Stimulated activated CD4-positive, alpha-beta T cell treated with anti-CD3 and anti-CD28 coated beads, Interleukin-4, amount 100 ng/mL, for 1 hour (primary cell): ENCODE data around the gene SLAMF7.
"Not testable (repeated sequence)": the region's sequence is repeated elsewhere in the genome, so short reads cannot be mapped to it uniquely, and the experiment has no call there.

Source experiments
- DNase-seq: peaks from one replicate; pipeline ENCODE4 v3.0.0-alpha.2; 2020

The SLAMF7 gene

DNA sequence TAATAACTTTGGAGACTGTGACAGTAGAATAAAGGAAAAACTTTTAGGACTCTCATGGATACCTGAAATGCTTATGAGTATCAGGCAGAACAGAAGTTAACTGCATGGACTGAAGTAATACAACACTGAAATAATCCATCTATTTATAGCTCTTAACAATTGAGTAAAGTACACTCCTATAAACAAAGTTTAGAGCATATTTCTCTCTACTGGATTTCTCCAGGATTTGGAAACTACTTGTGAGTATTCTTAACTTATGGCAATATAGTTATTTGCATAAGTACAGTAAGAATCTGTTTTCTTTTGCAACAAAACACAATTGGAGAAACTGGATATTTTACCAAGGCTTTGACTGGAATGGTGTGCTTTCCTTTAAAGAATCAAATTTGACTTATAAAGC is 17.6 kb upstream of the SLAMF7 start:
- no peak for DNase-seq

DNA sequence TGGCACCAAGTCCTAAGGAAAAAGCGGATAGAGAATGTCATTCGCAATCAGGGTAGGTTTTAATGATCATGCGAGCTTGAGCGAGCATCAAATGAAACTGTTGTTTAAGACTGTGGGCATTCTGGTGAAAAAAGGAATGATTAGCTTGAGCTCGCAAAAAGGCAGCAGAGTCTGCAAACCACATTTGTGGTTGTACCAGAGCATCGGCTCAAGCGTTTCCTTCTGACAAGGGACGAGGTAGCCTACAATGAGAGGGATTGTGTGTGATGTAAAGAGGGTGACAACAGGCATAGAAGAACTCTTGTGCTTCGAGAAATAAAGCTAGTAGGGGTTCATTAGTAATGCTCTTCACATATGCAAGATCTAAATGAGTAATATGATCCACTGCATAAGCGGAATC is 16.3 kb upstream of the SLAMF7 start:
- DNase-seq = no peak

DNA sequence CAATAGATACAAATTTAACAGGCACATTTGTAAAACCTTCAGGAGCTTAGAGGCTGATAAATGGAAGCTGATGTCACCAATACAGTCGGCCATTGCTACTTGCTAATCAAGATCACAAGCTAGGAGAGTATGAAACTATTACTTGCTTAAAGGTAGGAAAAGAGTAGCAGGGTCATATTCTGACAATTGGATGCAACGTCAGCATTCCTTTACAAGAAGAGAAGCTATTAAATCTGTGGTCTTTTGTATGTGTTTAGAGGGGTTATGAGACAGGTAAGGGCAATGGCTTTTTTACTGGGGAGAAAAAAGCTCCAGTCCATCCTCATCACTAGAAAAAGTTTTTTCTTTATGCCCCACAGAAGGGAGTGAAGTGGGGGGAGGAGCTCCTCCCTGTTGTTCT is 15.7 kb upstream of the SLAMF7 start:
- no peak for DNase-seq

DNA sequence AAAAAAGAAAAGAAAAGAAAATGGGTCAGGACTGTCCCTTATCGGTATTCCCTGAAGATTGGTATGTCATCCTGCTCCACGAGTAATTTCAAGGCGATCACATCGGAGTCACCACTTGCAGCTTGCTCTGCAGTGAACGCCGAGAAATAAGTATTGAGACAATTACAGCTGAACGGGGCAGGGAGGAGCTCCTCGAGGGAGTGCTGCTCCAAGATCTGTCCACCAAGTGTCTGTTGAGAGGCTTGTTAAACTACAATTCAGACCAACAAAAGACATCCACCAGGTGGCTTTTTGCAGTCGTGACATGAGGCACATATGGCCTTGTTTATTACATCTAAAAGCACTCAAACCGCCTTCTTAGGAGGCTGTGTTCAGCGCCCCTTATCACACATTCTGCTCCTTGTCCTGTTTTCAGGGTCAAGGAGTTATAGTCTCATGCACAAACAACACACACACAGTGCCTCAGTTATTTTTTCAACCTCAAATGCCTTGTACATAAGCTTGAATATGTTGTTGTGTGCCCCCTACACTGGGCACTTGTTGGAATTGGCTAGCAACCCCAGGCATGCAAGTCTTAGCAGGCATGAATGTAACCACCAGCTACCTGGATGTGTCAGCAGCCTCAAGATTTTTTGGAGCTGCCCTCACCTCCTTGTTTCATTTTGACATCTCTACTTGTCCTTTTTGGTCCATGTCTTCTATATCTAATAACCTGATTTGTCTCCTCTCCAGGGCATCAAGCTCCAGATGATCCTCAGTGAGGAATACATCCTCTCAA is 14.4 kb upstream of the SLAMF7 start:
- DNase-seq = no peak

DNA sequence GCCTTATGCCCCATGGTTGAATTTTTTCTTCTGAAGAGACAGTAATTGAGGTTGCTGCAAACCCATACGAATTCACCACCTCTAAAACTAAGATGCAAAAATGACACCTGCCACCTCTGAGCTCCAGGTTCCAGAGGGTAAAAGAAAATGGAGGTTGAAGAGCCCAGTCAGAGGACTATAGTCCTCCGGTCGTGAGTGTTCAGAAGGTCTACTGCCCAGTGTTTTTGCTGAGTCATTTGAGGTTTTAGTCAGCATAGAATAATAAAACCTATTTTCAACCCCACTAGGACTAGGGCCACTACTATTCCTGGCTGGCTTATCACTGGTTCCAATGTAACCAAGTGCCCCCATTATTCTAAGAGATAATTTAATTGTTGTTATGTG is 12.9 kb upstream of the SLAMF7 start:
- DNase-seq = no peak

DNA sequence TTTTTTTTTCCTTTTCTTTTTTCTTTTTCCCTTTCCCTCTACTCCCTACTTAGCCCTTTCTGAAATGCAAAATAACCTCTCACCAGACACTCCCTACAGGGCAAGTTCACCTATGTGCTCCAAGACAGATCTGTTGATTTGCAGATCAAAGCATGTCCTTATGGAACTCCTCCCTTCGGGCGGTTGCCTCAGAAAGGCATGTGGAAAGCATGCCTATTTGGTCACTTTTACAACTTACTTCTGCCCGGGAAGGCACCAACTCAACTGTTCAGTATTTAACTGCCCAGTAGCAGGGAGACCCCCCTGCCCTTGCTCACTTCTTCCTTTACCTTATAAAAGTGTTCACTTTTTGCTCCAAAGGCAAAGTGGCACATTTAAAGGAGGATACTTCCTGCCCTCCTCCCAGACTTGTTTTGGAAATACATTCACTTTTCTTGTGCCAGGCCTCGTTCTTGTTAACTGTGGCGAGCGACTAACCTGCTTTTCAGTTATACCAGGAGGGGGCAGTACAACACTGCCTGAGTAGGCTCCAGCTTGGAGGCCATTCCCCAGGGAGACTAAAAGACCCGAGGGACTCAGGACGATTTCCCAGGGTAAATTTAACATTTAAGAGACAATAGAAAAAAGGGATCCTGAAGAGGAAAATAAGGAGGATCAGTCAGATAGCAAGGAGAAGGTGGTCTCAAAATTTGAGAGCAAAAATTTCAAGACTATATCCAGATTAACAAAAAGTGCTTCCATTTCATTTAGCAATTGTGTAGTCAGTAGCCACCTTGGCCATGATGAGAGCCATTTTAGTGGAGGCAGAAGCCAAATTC is 12.3 kb upstream of the SLAMF7 start:
- DNase-seq = peak; percentile 40

DNA sequence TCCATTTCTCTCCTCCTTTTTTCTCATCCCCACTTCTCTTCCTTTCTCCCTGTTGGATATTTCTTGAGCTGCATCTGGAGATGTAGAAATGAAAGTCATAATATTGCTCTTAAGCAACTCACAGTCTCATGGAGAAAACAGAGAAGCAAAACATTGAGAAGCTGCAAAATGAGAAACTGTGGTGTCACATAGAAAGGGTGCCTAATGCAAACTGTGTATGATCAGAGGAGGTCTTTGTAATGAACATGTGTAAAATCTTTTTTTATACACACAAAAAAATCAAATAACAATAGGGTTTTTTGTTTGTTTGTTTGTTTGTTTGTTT is 11.8 kb upstream of the SLAMF7 start:
- DNase-seq = no peak

DNA sequence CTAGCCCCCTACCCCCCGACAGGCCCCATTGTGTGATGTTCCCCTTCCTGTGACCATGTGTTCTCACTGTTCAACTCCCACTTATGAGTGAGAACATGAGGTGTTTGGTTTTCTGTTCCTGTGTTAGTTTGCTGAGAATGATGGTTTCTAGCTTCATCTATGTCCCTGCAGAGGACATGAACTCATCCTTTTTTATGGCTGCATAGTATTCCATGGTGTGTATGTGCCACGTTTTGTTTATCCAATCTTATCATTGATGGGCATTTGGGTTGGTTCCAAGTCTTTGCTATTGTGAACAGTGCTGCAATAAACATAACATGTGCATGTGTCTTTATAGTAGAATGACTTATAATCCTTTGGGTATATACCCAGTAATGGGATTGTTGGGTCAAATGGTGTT is 7.5 kb upstream of the SLAMF7 start:
- DNase-seq = not testable (repeated sequence)

DNA sequence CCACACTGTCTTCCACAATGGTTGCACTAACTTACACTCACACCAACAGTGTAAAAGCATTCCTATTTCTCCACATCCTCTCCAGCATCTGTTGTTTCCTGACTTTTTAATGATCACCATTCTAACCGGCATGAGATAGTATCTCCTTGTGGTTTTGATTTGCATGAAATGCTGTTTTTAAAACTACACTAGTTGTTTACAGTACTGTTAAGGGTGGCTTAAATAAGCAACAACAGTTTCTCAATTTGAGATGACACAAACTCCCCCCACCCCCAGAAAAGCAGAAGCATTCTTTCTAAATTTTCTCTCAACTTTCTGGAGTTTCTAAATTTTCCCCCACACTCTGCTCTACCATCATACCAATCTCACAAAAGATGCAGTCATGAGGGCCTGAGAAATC is 7.1 kb upstream of the SLAMF7 start:
- DNase-seq = no peak

DNA sequence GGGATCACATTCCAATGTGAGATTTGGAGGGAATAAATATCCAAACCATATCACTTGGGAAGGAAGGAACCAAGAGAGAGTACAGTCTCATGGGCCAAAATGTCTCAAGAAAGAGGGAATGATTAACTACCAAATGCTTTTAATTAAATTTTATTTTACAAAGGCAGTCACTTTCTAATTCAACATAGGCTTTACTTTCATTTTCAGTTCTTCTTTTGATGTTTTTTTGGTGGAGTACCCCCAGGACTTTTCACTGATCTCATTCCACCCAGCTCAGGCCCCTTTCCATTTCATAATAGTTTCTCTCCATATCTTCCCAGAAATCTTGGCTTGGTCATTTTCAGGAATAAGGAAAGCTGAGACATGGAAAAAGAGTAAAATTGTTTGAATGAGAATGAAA is 5.1 kb upstream of the SLAMF7 start:
- DNase-seq = no peak

DNA sequence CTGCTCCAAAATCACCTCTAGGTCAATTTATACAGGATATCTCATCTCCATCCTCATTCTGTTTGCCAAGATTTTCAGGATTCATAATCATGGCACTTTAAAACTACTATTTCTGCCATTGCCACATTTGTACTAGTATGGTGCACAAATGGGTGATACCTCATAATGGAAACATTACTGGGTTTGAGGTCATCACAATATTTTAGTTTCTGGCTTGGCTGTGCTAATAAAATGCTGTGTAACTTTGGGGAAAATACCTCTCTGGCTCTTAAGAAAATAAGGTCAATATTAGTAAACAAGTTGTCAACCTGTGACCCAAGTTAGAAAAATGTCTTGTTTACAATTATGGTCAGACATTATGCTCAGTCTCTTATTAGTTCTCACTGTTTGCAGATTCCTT is 4.7 kb upstream of the SLAMF7 start:
- DNase-seq = no peak

DNA sequence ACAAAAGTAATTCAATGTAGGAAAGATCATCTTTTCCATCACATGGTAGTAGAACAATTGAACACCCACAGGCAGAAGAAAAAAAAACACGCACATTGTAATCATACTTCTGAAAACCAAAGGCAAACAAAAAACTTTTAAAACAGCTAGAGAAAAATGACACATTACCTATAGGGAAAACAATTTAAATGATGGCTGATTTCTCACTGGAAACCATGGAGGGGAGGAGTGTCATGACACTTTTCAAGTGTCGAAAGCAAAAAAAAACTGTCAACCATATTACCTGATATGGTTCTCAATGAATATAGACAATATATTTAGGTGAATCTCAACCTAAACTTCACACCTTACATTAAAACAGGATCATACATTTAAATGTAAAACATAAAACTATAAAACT is 776 bp upstream of the SLAMF7 start:
- no peak for DNase-seq

DNA sequence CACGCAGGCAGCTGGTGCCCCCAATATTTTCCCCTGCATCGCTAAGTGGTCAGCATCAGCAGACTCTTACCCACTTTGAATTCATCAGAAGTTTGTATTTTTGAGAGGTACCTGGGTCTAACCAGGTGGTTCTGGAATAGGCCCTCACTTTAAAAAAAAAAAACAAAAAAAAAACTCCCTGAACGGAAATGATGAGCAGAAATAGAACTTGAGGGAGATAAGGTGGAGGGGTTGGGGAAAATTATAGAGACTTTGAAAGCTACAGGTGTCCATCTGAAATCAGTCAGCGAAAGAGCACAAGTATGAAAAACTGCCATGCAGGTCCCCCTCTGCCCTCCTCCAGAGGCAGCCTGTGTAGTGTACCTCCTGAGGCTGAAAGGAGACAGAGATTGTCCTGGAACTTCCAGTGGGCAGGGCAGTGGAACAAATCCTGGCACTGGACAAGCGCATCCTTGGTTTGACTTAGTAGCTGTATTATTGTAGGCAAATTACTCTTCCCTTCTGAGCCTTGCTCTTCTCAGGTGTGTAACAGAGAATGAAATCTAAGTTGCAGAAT is 1.2 kb downstream of the SLAMF7 start:
- no peak for DNase-seq

DNA sequence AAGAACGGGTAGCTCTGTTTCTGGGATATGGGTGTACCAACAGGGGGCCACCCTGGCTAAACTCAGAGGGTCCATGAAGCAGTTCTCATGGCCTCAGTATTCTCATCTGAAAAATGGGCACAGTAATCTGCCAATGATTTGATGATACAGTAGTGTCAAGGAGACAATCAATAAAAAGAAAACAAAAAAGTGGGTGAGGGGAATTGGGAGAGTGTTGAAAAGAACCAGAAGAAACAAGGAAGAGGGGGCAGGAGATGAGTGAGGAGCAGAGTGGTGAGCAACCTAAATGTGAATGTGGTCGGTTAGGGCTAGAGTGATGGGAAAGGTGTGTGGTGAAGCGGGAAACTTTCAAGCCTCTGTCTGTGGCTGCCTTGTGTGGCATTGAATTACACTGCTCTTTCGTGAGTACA is 2.0 kb downstream of the SLAMF7 start:
- no peak for DNase-seq

DNA sequence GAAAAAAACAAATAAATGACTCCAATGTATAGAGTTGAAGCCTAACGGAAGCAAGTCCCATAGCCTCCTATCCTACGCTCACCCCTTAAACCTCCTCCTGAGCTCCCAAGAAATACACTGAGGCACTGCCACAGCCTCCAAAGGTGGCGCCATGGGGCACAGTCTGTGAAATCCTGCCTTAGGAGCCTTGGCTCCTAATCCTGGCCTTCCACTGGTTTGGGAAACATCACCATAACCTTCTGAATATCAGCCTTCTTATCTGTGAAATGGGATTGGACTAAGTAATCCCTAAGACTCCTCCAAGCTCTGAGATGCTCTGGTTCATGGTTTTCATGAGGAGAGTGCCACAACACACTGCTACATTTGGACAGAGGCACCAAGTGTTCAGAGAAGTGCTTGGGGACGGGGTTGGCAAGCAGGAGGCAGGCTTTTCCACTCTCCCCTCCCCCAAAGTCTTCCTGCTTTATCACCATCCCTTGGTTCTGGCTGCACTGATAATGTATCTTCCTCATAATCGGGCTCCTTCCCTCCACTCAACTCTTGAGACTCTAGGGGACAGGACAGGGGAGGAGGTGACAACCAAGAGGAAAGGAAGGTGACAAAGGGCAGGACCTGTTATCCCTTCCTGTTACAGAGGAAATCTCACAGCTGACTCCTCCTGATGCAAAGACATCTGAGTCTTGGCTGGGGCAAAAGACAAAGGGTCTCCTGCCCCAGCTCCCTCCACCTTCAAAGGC is 2.7 kb downstream of the SLAMF7 start:
- no peak for DNase-seq

DNA sequence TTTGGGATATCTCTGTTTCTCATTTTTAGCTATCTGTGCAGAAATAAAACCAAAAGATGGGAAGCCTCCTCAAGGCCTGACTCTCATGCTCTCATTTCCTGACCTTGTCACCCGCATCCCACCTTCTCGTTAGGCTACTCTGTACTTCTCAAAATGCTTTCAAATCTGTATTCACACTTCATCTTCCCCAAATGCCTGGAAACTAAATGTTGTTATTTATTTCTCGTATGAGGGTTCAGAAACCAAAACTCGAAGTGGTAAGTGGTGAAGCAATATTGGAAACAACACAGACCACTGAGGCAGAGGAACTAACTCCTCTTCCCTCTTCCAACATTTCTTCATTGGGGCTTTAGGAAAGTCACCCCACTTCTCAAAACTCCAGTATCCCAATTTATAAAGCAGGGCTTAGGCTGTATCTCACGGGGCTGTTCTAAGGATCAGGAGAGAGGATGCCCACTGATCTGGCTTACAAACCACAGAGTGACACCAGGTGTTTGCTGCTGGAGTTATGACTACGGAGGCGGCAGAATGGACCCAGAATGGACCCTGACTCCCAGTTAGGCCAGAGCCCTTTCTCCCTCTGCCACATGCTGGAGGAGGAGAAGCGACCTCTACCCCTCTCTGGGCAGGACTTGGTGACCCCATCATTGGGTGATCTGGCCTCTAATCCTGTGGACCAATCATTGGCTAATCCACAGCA is 3.5 kb downstream of the SLAMF7 start:
- DNase-seq = no peak

DNA sequence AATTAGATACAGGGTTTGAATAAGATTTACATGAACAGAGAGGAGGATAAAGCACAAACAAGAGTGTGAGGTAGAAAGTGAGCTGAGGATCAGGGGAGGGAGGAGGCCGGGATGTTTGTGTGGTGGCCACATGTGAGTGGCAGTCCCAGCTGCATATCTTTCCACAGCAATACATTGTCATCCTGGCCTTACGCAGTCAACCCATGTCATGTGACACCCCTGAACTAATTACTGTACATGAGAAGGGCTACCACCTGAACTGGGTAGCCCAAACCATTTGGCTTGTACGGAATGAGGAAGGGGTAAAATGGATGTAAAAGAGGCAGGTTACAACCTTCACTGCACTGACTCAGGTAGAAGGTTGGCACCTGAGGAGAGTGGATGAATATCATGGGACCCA is 4.2 kb downstream of the SLAMF7 start:
- DNase-seq = no peak

DNA sequence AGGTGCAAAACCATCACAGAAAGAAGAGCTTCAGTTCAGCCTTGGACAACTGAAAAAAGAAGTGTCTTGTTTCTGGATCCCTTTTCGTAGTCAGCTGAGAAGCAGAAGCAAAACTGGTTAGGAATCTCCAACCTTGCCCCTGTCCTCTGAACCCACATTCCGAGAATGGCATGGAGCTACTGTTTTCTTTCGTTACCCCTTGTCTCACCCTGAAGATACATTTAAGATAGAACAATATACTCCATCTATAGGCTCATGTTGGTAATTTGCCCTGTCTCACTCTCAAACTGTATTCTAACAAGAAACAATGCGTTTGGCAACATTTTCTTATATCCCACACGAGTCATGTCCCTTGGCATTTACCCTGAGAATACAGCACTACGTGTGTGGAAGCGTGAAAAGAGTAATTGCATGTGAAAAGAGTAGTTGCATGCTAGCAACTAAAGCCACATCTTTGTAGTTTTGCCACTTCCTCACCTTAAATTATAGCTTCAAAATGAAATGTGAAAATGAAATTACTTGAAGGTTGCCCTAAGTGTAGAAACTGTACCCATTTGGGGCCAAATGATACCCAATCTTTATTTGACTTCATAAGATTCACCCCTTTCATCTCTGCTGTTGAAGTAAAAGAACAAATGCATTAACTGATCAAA is 5.3 kb downstream of the SLAMF7 start:
- no peak for DNase-seq

DNA sequence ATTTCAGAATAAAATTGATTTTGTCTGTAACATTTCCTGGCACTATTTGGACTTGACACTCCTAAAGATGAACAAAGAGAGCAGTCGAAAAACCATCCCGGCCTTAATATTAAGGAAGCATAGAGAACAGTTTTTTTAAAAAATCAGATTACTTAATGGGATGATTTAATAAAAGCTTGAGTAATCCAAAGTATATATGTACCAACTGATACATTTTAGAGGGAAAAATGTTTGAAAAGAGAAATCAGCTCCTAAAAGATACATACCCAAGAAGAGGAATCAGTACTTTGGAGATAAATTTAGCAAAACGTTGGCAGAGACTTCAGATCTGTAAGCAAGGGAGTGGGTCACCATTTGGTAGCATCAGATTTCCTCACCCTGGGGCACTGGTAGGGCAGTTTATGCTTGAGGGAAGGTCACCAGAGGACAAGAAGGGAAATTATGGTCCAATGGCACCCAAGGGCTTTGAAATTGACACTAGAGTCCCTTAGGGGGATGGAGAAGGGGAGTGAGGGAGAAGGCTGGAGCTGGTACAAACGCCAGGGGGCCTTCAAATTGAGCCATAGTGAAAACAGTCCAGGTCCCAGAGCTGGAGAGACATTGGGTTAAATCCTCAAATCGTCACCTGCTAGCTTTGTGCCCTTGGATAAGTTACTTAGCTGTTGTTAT is 5.9 kb downstream of the SLAMF7 start:
- DNase-seq = no peak

DNA sequence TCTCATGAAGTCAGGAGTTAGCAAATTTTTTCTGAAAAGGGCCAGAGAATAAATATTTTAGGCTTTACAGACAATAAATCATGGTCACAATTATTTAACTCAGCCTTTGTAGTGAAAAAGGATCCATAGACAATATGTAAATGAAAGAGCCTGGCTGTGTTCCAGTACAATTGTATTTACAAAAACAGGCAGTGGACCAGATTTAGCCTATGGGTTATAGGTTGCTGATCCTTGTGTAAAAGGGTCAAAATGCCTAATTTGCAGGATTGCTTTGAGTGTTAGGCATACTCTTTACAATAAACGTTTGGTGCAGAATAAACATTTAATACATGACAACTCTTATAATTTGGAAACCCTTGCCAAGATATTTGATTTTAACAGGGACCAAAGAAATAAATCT is 6.5 kb downstream of the SLAMF7 start:
- DNase-seq = no peak

DNA sequence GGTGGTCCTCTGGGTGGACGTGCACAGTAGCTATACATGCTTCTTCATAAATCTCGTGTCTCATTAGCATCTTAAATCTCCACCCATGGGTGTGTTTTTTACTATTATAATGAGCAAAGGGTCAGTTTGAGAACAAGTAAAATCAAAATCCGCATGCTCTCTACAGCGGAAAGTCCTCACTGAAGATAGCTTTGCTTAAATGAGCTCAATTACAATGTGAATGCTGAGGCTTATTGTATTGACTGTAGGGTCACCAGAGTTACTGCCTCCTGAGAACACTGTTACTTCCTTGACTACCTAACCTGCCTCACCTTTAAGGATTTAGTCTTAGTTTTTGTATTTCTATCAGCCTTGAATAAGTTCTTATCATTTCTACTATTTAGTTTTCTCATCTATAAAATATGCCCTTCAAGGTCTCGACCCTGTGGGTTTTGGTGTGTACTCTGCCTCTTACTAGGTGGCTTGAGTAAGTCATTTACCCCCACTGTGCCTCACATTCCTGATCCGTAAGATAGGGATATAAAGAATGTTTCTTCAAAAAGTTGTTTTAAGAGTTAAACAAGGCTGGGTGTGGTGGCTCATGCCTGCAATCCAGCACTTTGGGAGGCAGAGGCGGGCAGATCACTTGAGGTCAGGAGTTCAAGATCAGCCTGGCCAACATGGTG is 7.9 kb downstream of the SLAMF7 start:
- DNase-seq = no peak
